Nephron progenitor cell (in vitro differentiated cells): ENCODE results near the gene C10orf90.

Source experiments
- DNase-seq: peaks from one replicate; pipeline ENCODE4 v3.0.0; 2021
- H3K27ac Mint-ChIP-seq: 2 replicates; pipeline ENCODE4 v1.8.0; 2021; ENCODE audit warnings: mild to moderate bottlenecking, moderate library complexity, mixed read lengths
- H3K27me3 Mint-ChIP-seq: 2 replicates; pipeline ENCODE4 v1.8.0; 2021; ENCODE audit warnings: mild to moderate bottlenecking, low read depth, mixed read lengths; ENCODE audit not compliant: poor library complexity
- H3K36me3 Mint-ChIP-seq: 2 replicates; pipeline ENCODE4 v1.8.0; 2021; ENCODE audit warnings: low read depth, mixed read lengths
- H3K4me1 Mint-ChIP-seq: 2 replicates; pipeline ENCODE4 v1.8.0; 2021; ENCODE audit warnings: mixed read lengths
- H3K4me3 Mint-ChIP-seq: 2 replicates; pipeline ENCODE4 v1.8.0; 2021; ENCODE audit warnings: mild to moderate bottlenecking, moderate library complexity, mixed read lengths
- H3K9me3 Mint-ChIP-seq: 2 replicates; pipeline ENCODE4 v1.8.0; 2021; ENCODE audit warnings: mild to moderate bottlenecking, moderate library complexity, mixed read lengths
- TF ChIP-seq, protein P1 (sequence below): fragments of 200-600 bp; sonication (generic); IDR thresholded peaks from 2 replicates; pipeline ENCODE4 v1.5.0; 2021; ENCODE audit warnings: antibody characterized with exemption

C10orf90 gene

DNA sequence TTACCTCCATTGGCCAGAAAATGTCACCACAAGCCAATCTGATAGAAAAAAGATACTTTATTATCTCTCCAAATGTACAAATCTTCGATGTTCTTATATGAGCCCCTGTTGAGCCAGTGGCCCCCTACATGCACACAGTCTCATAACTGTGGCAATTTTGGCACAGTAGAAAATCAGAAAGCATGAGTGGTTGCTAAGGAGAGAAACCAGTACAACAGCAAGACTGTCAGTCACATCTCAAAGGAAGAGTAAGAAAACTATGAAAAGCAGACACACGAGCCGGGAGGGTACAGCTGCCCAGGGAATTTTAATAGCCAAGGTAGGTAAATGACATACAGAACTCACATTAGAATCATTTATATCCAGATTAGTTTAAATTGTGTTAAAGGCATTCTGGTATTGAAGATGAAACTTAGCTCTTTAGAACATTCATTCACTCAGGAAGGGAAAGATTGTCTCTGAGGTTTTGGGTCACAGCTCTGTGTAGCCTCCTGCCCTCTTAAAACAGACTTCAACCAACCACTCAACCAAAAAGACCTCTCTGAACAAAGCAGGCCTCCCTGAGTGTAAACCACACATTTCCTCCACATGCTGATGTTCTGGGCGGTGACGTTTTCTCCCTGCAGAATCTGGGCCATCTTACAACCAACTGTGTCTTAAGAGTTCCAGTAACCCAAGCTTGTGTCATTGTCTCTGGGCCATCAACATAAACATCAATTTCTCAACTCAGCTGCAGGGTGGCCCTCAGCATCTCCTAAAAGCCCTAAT, 201.4 kb downstream of the C10orf90 start:
- Mint-ChIP-seq H3K27ac (no peak overlapping the region), H3K27me3 (peaks cover 8% of the 10 kb centered on the region), H3K4me3 (no peak overlapping the region), H3K4me1 (peaks cover 30% of the 10 kb centered on the region), H3K9me3 (no peaks in the 10 kb centered on the region), H3K36me3 (no peaks in the 10 kb centered on the region)
- DNase-seq, result no peak
- TF ChIP-seq, protein P1, sequence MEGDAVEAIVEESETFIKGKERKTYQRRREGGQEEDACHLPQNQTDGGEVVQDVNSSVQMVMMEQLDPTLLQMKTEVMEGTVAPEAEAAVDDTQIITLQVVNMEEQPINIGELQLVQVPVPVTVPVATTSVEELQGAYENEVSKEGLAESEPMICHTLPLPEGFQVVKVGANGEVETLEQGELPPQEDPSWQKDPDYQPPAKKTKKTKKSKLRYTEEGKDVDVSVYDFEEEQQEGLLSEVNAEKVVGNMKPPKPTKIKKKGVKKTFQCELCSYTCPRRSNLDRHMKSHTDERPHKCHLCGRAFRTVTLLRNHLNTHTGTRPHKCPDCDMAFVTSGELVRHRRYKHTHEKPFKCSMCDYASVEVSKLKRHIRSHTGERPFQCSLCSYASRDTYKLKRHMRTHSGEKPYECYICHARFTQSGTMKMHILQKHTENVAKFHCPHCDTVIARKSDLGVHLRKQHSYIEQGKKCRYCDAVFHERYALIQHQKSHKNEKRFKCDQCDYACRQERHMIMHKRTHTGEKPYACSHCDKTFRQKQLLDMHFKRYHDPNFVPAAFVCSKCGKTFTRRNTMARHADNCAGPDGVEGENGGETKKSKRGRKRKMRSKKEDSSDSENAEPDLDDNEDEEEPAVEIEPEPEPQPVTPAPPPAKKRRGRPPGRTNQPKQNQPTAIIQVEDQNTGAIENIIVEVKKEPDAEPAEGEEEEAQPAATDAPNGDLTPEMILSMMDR, result no peak

DNA sequence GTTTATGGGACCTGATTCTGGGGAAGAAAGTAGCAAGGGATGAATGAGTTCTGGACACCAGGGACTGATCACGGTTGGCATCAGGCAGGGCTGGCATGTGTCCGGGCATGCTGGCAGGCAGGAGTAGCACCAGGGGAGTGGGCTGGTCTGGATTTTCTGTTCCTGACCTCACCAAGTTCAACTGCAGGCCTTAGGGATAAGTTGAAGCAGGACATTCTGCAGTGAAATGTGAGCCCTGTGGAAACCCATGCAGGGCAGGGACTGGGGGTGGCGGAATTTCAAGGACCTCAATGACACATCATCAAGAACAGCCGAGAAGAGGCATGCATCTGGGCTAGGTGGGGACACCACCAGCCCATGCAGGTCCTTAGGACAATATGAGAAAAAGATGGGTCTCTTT, 202.0 kb downstream of the C10orf90 start:
- Mint-ChIP-seq H3K36me3 (no peaks in the 10 kb centered on the region), H3K4me1 (peaks cover 30% of the 10 kb centered on the region), H3K9me3 (no peaks in the 10 kb centered on the region), H3K27me3 (peaks cover 8% of the 10 kb centered on the region), H3K4me3 (no peak overlapping the region), H3K27ac (no peak overlapping the region)
- TF ChIP-seq, protein P1, result no peak
- no peak for DNase-seq

DNA sequence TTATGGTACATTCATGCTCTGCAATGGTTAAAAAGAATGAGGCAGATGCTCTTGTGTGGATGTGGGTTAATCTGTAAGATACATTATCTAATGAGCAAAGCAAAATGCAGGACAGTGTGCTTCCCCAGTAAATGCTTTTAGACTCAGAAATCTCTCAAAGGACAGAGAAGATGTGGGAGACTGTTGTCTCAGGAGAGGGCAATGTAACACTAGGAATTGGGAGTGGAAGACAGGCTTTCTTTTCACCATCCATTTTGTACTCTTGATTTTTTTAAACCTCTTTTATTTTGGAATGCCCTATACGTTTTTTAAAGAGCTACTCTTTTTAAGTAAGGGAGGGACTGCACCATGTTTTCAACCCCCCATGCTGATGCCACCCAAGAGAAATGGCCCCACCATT, 204.7 kb downstream of the C10orf90 start:
- Mint-ChIP-seq H3K27ac (no peak overlapping the region), H3K4me1 (peaks cover 30% of the 10 kb centered on the region), H3K27me3 (peaks cover 6% of the 10 kb centered on the region), H3K4me3 (no peak overlapping the region), H3K9me3 (no peaks in the 10 kb centered on the region), H3K36me3 (no peaks in the 10 kb centered on the region)
- TF ChIP-seq, protein P1, result no peak
- no peak for DNase-seq

DNA sequence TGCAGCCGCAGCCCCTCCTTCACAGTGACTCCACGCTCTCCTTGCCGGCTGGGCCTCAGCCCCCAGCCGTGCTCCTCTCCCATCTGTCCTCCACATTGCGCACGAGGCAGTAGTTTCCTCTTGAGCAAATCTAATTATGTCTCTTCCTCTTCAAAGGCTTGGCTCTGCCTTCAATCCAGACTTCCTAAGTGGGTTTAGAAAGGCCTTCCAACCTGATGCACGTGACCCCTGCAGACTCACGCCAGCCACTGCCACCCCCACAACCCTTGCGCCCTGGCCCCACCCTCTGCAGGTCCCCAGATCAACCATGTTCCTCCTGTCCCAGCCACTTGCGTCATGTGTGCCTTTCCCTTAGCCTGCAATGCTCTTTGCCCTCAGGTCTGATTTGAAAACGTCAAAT, 207.2 kb downstream of the C10orf90 start:
- peaks cover 6% of the 10 kb centered on the region for H3K27me3 Mint-ChIP-seq
- TF ChIP-seq, protein P1, result no peak

DNA sequence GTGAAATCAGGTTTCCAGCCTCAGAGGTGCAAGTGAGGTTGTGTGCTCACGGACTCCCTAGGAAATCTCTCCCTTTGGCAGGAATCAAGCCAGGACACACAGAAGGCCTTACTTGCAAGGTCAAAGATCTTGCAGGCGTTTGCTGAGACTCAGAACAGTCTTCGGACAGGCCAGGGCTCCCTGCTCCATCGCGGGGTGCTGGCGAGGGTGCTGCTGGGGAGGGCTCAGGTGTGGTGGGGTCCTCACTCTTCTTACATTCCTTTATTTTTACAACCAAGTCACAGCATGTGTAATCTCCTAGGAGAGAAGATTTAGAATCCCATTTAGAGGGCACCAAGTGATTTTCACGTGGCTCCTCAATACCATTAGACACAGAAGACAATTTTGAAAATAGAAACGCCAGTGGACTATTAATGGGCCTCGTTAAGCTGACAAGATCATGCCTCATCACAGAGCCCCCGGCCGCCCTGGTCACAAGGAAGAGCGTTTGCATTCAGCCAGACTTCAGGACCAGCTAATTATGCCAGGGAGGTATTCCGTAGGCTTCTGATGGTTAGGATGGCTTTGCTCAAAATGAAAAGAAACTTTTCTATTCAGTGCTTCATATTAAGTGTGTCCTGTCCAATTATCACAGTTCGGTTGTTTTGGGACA, 209.1 kb downstream of the C10orf90 start:
- peaks cover 6% of the 10 kb centered on the region for H3K27me3 Mint-ChIP-seq
- TF ChIP-seq, protein P1, result no peak
- H3K9me3 Mint-ChIP-seq, result no peaks in the 10 kb centered on the region
- no peak for DNase-seq
- H3K4me1 Mint-ChIP-seq, result peaks cover 15% of the 10 kb centered on the region
- no peak overlapping the region for H3K27ac Mint-ChIP-seq
- no peaks in the 10 kb centered on the region for H3K36me3 Mint-ChIP-seq
- H3K4me3 Mint-ChIP-seq, result no peak overlapping the region

More for the DNA sequence above, 207.2 kb downstream of the C10orf90 start:
- Mint-ChIP-seq H3K4me1 (peaks cover 18% of the 10 kb centered on the region), H3K36me3 (no peaks in the 10 kb centered on the region), H3K4me3 (no peak overlapping the region), H3K27ac (no peak overlapping the region), H3K9me3 (no peaks in the 10 kb centered on the region)
- DNase-seq, result no peak
